Osteoblast (primary cell): ENCODE results near the gene HAUS7. TPM values are rescaled to one million over a fixed set of nuclear protein-coding genes. Genes with fewer than 3 reads are reported as not detected.

Experiments
- DNase-seq: peaks from one replicate; pipeline ENCODE4 v3.0.0; 2011; ENCODE audit warnings: low spot score, mixed read lengths; ENCODE audit not compliant: insufficient read length; ENCODE audit errors: missing footprints
- H2AFZ ChIP-seq: 2 replicates; pipeline ENCODE4 v1.6.0; 2011; ENCODE audit warnings: mild to moderate bottlenecking, low read length
- H3K27ac ChIP-seq: 2 replicates; pipeline ENCODE4 v1.5.1; 2011; ENCODE audit warnings: mild to moderate bottlenecking, low read depth, low read length, moderate library complexity
- H3K27me3 ChIP-seq: 2 replicates; pipeline ENCODE4 v1.6.0; 2012; ENCODE audit warnings: mild to moderate bottlenecking, control low read depth, inconsistent platforms, low read length, moderate library complexity; ENCODE audit not compliant: insufficient read depth
- H3K36me3 ChIP-seq: 2 replicates; pipeline ENCODE4 v1.5.1; 2011; ENCODE audit warnings: mild to moderate bottlenecking, low read length, control low read depth, moderate library complexity; ENCODE audit not compliant: insufficient read depth
- H3K4me1 ChIP-seq: 2 replicates; pipeline ENCODE4 v1.5.1; 2011; ENCODE audit warnings: mild to moderate bottlenecking, low read length, control low read depth, moderate library complexity; ENCODE audit not compliant: insufficient read depth
- H3K4me2 ChIP-seq: 2 replicates; pipeline ENCODE4 v1.6.0; 2011; ENCODE audit warnings: mild to moderate bottlenecking, low read length; ENCODE audit not compliant: insufficient read depth
- H3K4me3 ChIP-seq: fragments of 200-600 bp; sonication (generic); 3 replicates; pipeline ENCODE4 v1.5.1; 2012; ENCODE audit warnings: mild to moderate bottlenecking, low read length, inconsistent platforms; ENCODE audit not compliant: insufficient read depth
- H3K79me2 ChIP-seq: 2 replicates; pipeline ENCODE4 v1.6.0; 2012; ENCODE audit warnings: mild to moderate bottlenecking, low read length, control low read depth, inconsistent platforms; ENCODE audit not compliant: insufficient read depth
- H3K9me3 ChIP-seq: 2 replicates; pipeline ENCODE4 v1.5.1; 2011; ENCODE audit warnings: low read depth, low read length, control low read depth
- H4K20me1 ChIP-seq: 2 replicates; pipeline ENCODE4 v1.6.0; 2012; ENCODE audit warnings: mild to moderate bottlenecking, low read length, control low read depth; ENCODE audit not compliant: insufficient read depth
- total RNA-seq: library from RNA; depleted of rRNA; stranded (reverse); fragments of >200 nt; gene quantifications from 2 replicates; pipeline ENCODE4 v1.2.3, GENCODE V29; 2012
- TF ChIP-seq, protein P1 (sequence below): IDR thresholded peaks from 2 replicates; pipeline ENCODE4 v1.5.1; 2011; ENCODE audit warnings: mild to moderate bottlenecking, low read depth, low read length, moderate library complexity; ENCODE audit errors: extremely low read depth

The HAUS7 gene
- total RNA-seq, 1 donor, result 14.1 TPM

DNA sequence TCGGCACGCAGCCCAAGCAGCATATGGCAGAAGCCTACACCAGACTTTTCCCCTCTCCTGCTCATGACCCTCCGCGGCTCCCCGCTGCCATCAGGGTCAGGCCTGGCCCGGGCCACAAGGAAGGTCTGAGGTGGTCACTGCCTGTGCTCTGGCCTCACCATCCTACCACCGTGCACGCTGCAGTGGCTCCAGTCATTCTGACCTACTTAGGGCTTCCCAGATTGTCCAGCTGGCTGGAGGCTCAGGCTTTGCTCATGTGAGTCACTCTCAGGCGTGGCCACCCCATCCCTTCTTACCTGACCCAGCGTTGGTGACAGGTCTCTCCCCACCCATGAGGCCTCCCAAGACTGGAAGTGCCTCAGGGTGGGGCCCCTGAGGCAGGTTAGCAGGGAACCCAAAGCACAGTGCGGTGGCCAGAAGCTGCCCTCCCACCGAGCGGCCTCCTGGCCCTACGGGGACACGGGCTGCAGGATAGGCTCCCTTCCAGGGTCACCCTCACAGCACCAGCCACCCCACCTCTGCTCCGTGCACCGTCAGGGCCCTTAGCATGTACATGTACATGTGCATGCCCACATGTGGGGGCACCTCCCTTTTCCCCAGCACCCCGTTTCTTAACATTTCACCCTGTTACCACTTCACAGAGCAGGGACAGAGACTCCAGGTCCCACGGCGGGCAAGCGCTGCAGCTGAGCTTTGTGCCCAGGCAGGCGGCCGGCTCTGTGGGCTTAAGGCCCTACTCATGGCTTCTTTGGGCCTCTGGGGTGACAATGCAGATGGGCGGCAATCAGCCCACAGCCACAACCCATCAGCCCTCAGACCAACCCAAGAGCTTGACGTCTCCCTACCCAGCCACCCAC, 26.7 kb downstream of the HAUS7 start:
- Histone ChIP-seq H3K4me2 (no peak overlapping the region), H3K36me3 (no peaks in the 10 kb centered on the region), H3K27ac (no peak overlapping the region), H4K20me1 (no peaks in the 10 kb centered on the region), H3K79me2 (no peaks in the 10 kb centered on the region), H2AFZ (no peak overlapping the region), H3K9me3 (no peaks in the 10 kb centered on the region), H3K4me3 (no peak overlapping the region), H3K4me1 (no peaks in the 10 kb centered on the region), H3K27me3 (no peaks in the 10 kb centered on the region)
- TF ChIP-seq, protein P1, sequence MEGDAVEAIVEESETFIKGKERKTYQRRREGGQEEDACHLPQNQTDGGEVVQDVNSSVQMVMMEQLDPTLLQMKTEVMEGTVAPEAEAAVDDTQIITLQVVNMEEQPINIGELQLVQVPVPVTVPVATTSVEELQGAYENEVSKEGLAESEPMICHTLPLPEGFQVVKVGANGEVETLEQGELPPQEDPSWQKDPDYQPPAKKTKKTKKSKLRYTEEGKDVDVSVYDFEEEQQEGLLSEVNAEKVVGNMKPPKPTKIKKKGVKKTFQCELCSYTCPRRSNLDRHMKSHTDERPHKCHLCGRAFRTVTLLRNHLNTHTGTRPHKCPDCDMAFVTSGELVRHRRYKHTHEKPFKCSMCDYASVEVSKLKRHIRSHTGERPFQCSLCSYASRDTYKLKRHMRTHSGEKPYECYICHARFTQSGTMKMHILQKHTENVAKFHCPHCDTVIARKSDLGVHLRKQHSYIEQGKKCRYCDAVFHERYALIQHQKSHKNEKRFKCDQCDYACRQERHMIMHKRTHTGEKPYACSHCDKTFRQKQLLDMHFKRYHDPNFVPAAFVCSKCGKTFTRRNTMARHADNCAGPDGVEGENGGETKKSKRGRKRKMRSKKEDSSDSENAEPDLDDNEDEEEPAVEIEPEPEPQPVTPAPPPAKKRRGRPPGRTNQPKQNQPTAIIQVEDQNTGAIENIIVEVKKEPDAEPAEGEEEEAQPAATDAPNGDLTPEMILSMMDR, result no peak
- DNase-seq, result peak; percentile 81

DNA sequence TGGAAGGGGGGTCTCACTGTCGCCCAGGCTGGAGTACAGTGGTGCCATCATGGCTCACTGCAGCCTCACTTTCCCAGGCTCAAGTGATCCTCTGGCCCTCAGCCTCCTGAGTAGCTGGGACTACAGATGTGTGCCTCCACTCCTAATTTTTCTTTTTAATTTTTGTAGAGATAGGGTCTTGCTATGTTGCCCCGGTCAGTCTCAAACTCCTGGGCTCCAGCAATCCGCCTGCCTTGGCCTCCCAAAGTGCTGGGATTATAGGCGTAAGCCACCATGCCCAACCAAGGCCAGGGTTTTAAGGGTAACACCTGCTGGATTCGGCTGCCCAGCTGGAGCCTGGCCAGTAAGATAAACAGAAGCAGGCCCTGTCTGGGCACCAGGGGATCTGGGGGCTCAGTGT, 27.9 kb downstream of the HAUS7 start:
- Histone ChIP-seq H3K9me3 (no peaks in the 10 kb centered on the region), H2AFZ (no peak overlapping the region), H3K4me3 (no peak overlapping the region), H4K20me1 (no peaks in the 10 kb centered on the region), H3K4me2 (no peak overlapping the region), H3K27ac (no peak overlapping the region), H3K36me3 (no peaks in the 10 kb centered on the region), H3K4me1 (no peaks in the 10 kb centered on the region), H3K79me2 (no peaks in the 10 kb centered on the region), H3K27me3 (no peaks in the 10 kb centered on the region)
- peak; percentile 27 for DNase-seq
- TF ChIP-seq, protein P1, result no peak

DNA sequence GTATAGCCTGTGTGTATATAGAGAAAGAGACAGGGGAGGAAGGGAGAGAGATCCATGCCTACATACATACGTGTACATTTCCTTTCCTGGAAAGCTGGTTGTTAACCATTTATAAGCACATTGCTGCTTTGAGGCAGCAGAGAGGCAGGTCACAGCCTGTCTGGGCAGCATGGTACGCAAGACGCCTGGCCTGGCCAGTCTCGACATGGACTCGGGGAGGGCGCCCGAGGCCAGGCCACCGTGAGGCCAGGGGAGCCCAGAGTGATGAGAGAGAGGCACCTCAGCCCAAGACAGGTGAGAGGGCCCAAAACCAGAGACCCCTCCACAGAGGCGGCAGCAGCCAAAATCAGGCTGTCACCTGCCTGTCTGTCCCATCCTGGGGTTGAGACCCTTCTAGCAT, 28.4 kb downstream of the HAUS7 start:
- no peaks in the 10 kb centered on the region for H3K4me1 ChIP-seq
- TF ChIP-seq, protein P1, result no peak
- H3K4me2 ChIP-seq, result no peak overlapping the region
- no peaks in the 10 kb centered on the region for H4K20me1 ChIP-seq
- peak; percentile 62 for DNase-seq
- H3K27ac ChIP-seq, result no peak overlapping the region
- H3K4me3 ChIP-seq, result no peak overlapping the region
- no peaks in the 10 kb centered on the region for H3K9me3 ChIP-seq
- H2AFZ ChIP-seq, result no peak overlapping the region
- H3K27me3 ChIP-seq, result no peaks in the 10 kb centered on the region
- H3K79me2 ChIP-seq, result no peaks in the 10 kb centered on the region
- no peaks in the 10 kb centered on the region for H3K36me3 ChIP-seq

DNA sequence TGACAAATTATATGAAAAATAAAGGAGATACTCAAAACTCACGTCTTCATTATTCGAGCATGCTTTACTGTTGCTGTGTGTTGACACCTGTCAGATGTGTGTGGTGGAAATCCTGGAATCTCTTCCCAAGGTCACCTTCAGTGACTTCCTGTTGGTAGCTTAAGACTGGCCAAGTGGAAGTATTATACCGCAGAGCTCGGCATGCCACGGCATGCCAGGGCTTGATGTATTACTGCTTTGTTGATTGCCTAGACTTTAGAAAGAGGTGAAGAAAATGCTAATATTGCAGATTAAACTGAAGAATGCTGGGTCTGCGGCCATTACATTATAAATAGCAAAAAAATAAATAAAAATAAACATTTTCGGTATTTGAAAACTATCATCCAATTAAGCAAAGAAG, 29.1 kb downstream of the HAUS7 start:
- Histone ChIP-seq H4K20me1 (no peaks in the 10 kb centered on the region), H3K79me2 (no peaks in the 10 kb centered on the region), H2AFZ (no peak overlapping the region), H3K4me1 (no peaks in the 10 kb centered on the region), H3K27ac (no peak overlapping the region), H3K36me3 (no peaks in the 10 kb centered on the region), H3K27me3 (no peaks in the 10 kb centered on the region), H3K4me2 (no peak overlapping the region), H3K4me3 (no peak overlapping the region), H3K9me3 (no peaks in the 10 kb centered on the region)
- TF ChIP-seq, protein P1, result no peak
- DNase-seq, result no peak
